H1 (cell line): Measurements from ENCODE around the gene LEKR1. TPM values are rescaled to one million over a fixed set of nuclear protein-coding genes. Genes with fewer than 3 reads are reported as not detected.

Experiments used
- CTCF ChIA-PET: fragments of 300-600 bp; sonication (Branson Sonifier 250); formaldehyde crosslinking; loops from one replicate; lab custom pipeline; 2021; ENCODE audit not compliant: partially characterized antibody; lab: Charles Lee
- POLR2A ChIA-PET: fragments of 300-600 bp; sonication (Branson Sonifier 250); formaldehyde crosslinking; loops from one replicate; lab custom pipeline; 2021; ENCODE audit warnings: inconsistent platforms; ENCODE audit not compliant: partially characterized antibody; lab: Charles Lee
- DNase-seq, 2 experiments: peaks; one replicate each; pipeline versions ENCODE4 v3.0.0 to v3.0.0-alpha.2; 2010 to 2022; ENCODE audit warnings: low spot score in 2 of 2, low read depth in 1 of 2, mixed read lengths in 1 of 2
- FAIRE-seq: peaks from 2 replicates; lab custom pipeline; 2011; peaks lifted over from hg19 to GRCh38; lab: Jason Lieb, UNC
- H2AFZ ChIP-seq: 2 replicates; pipeline ENCODE4 v1.8.1; 2012; ENCODE audit warnings: low read length, inconsistent platforms
- H2AK5ac ChIP-seq: 2 replicates; pipeline ENCODE4 v1.6.1; 2013; ENCODE audit warnings: low read depth, low read length
- H2BK120ac ChIP-seq: replicated peaks from 2 replicates; pipeline ENCODE3; 2013; ENCODE audit warnings: low read depth, low read length, inconsistent platforms
- H2BK12ac ChIP-seq: 2 replicates; pipeline ENCODE4 v1.6.1; 2013; ENCODE audit warnings: low read depth, low read length
- H2BK15ac ChIP-seq: 2 replicates; pipeline ENCODE4 v1.6.1; 2013; ENCODE audit warnings: low read length
- H2BK20ac ChIP-seq: 2 replicates; pipeline ENCODE4 v1.6.1; 2013; ENCODE audit warnings: low read length
- H2BK5ac ChIP-seq: 2 replicates; pipeline ENCODE4 v1.6.1; 2013; ENCODE audit warnings: low read depth, low read length
- H3K14ac ChIP-seq: 2 replicates; pipeline ENCODE4 v1.6.1; 2013; ENCODE audit warnings: inconsistent platforms; ENCODE audit not compliant: insufficient read length
- H3K18ac ChIP-seq: 2 replicates; pipeline ENCODE4 v1.6.1; 2013; ENCODE audit warnings: low read length; ENCODE audit errors: extremely low read depth
- H3K23ac ChIP-seq: 2 replicates; pipeline ENCODE4 v1.6.1; 2013; ENCODE audit warnings: inconsistent platforms; ENCODE audit not compliant: insufficient read length
- H3K23me2 ChIP-seq: 2 replicates; pipeline ENCODE4 v1.6.1; 2013; ENCODE audit warnings: low read depth, low read length
- H3K27ac ChIP-seq: 2 replicates; pipeline ENCODE4 v1.6.1; 2011; ENCODE audit warnings: low read depth, low read length, inconsistent platforms
- H3K27me3 ChIP-seq, 4 experiments: replicated peaks in 1 of 4; 1 replicate in 1 of 4; 2 replicates in 3 of 4; pipeline versions ENCODE4 v1.6.1 to v1.8.1; 2011 to 2013; ENCODE audit warnings: low read length in 3 of 4, mild to moderate bottlenecking in 3 of 4, inconsistent platforms in 2 of 4, mixed read lengths in 2 of 4, moderate library complexity in 1 of 4; ENCODE audit not compliant: control insufficient read depth in 3 of 4, insufficient read depth in 3 of 4; ENCODE audit errors: extremely low read depth in 1 of 4
- H3K36me3 ChIP-seq, 4 experiments: 2 replicates each; pipeline versions ENCODE4 v1.6.1 to v1.8.1; 2011 to 2013; ENCODE audit warnings: mild to moderate bottlenecking in 4 of 4, low read length in 3 of 4, moderate library complexity in 2 of 4, control low read depth in 1 of 4, inconsistent platforms in 1 of 4; ENCODE audit not compliant: insufficient read depth in 4 of 4, control insufficient read depth in 2 of 4
- H3K4ac ChIP-seq: replicated peaks from 2 replicates; pipeline ENCODE3; 2013; ENCODE audit warnings: low read length, low read depth, mixed read lengths, inconsistent platforms; ENCODE audit not compliant: insufficient read length
- H3K4me1 ChIP-seq, 4 experiments: replicated peaks in 1 of 4; 1 replicate in 1 of 4; 2 replicates in 3 of 4; pipeline versions ENCODE4 v1.6.1 to v1.8.1; 2011 to 2013; ENCODE audit warnings: low read length in 3 of 4, inconsistent platforms in 2 of 4, mixed read lengths in 1 of 4; ENCODE audit not compliant: insufficient read depth in 4 of 4, control insufficient read depth in 3 of 4
- H3K4me2 ChIP-seq, 2 experiments: 2 replicates each; pipeline versions ENCODE4 v1.6.1 to v1.8.1; 2011 to 2013; ENCODE audit warnings: low read depth in 2 of 2, low read length in 2 of 2, control low read depth in 1 of 2, inconsistent platforms in 1 of 2, mild to moderate bottlenecking in 1 of 2; ENCODE audit not compliant: insufficient read depth in 1 of 2
- H3K4me3 ChIP-seq, 4 experiments: fragments of 200-600, 300-600 bp in 1 of 4; sonication (generic), shearing (Covaris generic), sonication (Bioruptor Twin) in 1 of 4; 2 replicates each; pipeline versions ENCODE4 v1.5.1 to v1.8.1; 2011 to 2016; ENCODE audit warnings: low read length in 4 of 4, low read depth in 3 of 4, control low read depth in 2 of 4, inconsistent platforms in 2 of 4, mild to moderate bottlenecking in 2 of 4, mixed read lengths in 1 of 4, moderate library complexity in 1 of 4; ENCODE audit not compliant: insufficient read depth in 2 of 4; ENCODE audit errors: extremely low read depth in 1 of 4
- H3K56ac ChIP-seq: replicated peaks from 2 replicates; pipeline ENCODE3; 2013; ENCODE audit warnings: low read depth, mild to moderate bottlenecking, mixed read lengths, low read length, inconsistent platforms; ENCODE audit not compliant: insufficient read length
- H3K79me1 ChIP-seq: 2 replicates; pipeline ENCODE4 v1.6.1; 2013; ENCODE audit warnings: low read depth, low read length, control low read depth
- H3K79me2 ChIP-seq, 2 experiments: 2 replicates each; pipeline versions ENCODE4 v1.6.1 to v1.8.1; 2012 to 2013; ENCODE audit warnings: low read length in 2 of 2, mild to moderate bottlenecking in 2 of 2, inconsistent platforms in 1 of 2; ENCODE audit not compliant: insufficient read depth in 2 of 2, control insufficient read depth in 1 of 2
- H3K9ac ChIP-seq, 4 experiments: replicated peaks in 1 of 4; 1 replicate in 1 of 4; 2 replicates in 3 of 4; pipeline versions ENCODE4 v1.6.1 to v1.8.1; 2011 to 2013; ENCODE audit warnings: low read depth in 3 of 4, low read length in 3 of 4, control low read depth in 2 of 4, mild to moderate bottlenecking in 2 of 4, moderate library complexity in 2 of 4, inconsistent platforms in 1 of 4; ENCODE audit errors: extremely low read depth in 1 of 4
- H3K9me3 ChIP-seq, 2 experiments: 2 replicates each; pipeline versions ENCODE4 v1.6.1 to v1.8.1; 2012 to 2013; ENCODE audit warnings: mild to moderate bottlenecking in 2 of 2, moderate library complexity in 2 of 2, control low read depth in 1 of 2, inconsistent platforms in 1 of 2, low read depth in 1 of 2, low read length in 1 of 2, mixed read lengths in 1 of 2; ENCODE audit not compliant: insufficient read depth in 2 of 2
- H4K20me1 ChIP-seq, 2 experiments: replicated peaks in 1 of 2; 2 replicates each; pipeline versions ENCODE3 to v1.8.1; 2011 to 2013; ENCODE audit warnings: inconsistent platforms in 2 of 2, low read length in 2 of 2, mild to moderate bottlenecking in 1 of 2; ENCODE audit not compliant: insufficient read depth in 2 of 2, control insufficient read depth in 1 of 2
- H4K5ac ChIP-seq: 2 replicates; pipeline ENCODE4 v1.6.1; 2013; ENCODE audit warnings: low read length, low read depth, mixed read lengths, inconsistent platforms; ENCODE audit not compliant: insufficient read length
- H4K8ac ChIP-seq: 2 replicates; pipeline ENCODE4 v1.8.0; 2013; ENCODE audit warnings: mild to moderate bottlenecking, moderate library complexity, low read length, inconsistent platforms; ENCODE audit not compliant: insufficient read depth; ENCODE audit errors: extremely low read depth
- H4K91ac ChIP-seq: replicated peaks from 2 replicates; pipeline ENCODE3; 2013; ENCODE audit warnings: low read length, mixed read lengths, inconsistent platforms; ENCODE audit not compliant: insufficient read length
- BCL11A ChIP-seq, 2 experiments: IDR thresholded peaks; one replicate each; pipeline ENCODE4 v1.6.1; 2011; ENCODE audit warnings: low read depth in 2 of 2, low read length in 2 of 2, mild to moderate bottlenecking in 2 of 2
- CBX5 ChIP-seq: fragments of 300-800, 300-1000 bp; sonication (generic); IDR thresholded peaks from 2 replicates; pipeline ENCODE4 v1.7.1; 2016; ENCODE audit warnings: antibody characterized with exemption, low read length, low read depth
- CHD1 ChIP-seq: IDR thresholded peaks from 2 replicates; pipeline ENCODE4 v1.6.1; 2012; ENCODE audit warnings: low read depth, low read length, improper control_type of control experiment
- JUND ChIP-seq: IDR thresholded peaks from 2 replicates; pipeline ENCODE4 v1.6.1; 2011; ENCODE audit warnings: mild to moderate bottlenecking, improper control_type of control experiment, low read length
- NANOG ChIP-seq: IDR thresholded peaks from 2 replicates; pipeline ENCODE4 v1.6.1; 2011; ENCODE audit warnings: low read length, low read depth, mild to moderate bottlenecking, inconsistent platforms; ENCODE audit not compliant: insufficient read depth, poor library complexity, severe bottlenecking
- RBBP5 ChIP-seq: IDR thresholded peaks from 2 replicates; pipeline ENCODE4 v1.7.1; 2012; ENCODE audit warnings: low read depth, mild to moderate bottlenecking, inconsistent platforms, low read length, moderate library complexity, borderline replicate concordance
- SIRT6 ChIP-seq: IDR thresholded peaks from one replicate; pipeline ENCODE4 v1.7.1; 2012; ENCODE audit warnings: low read length, inconsistent platforms
- SP4 ChIP-seq: IDR thresholded peaks from 2 replicates; pipeline ENCODE4 v1.6.1; 2012; ENCODE audit warnings: low read length, inconsistent platforms
- TAF1 ChIP-seq: IDR thresholded peaks from 2 replicates; pipeline ENCODE4 v1.6.1; 2011; ENCODE audit warnings: mild to moderate bottlenecking, low read depth, low read length
- TBP ChIP-seq: IDR thresholded peaks from 2 replicates; pipeline ENCODE4 v1.6.1; 2011; ENCODE audit warnings: low read depth, low read length, improper control_type of control experiment
- TCF12 ChIP-seq: IDR thresholded peaks from 2 replicates; pipeline ENCODE4 v1.6.1; 2011; ENCODE audit warnings: low read depth, mild to moderate bottlenecking, low read length
- TEAD4 ChIP-seq: IDR thresholded peaks from 2 replicates; pipeline ENCODE4 v1.6.1; 2012; ENCODE audit warnings: low read depth, low read length, inconsistent platforms, mixed read lengths
- USF2 ChIP-seq: IDR thresholded peaks from 2 replicates; pipeline ENCODE4 v1.6.1; 2011; ENCODE audit warnings: low read length, improper control_type of control experiment
- WGBS, 2 experiments: shearing (Covaris generic) in 1 of 2; methylation state at CpG; one replicate each; pipeline versions ENCODE4 v1.1.6 to v1.1.7; 2013 to 2015; ENCODE audit warnings: low lambda C conversion rate in 2 of 2, mixed read lengths in 2 of 2, inconsistent platforms in 1 of 2, low coverage in 1 of 2, missing lambda C conversion rate in 1 of 2; ENCODE audit not compliant: insufficient replicate concordance in 2 of 2, insufficient coverage in 1 of 2, insufficient read length in 1 of 2; ENCODE audit errors: extremely low coverage in 1 of 2, missing lambda C conversion rate in 1 of 2; 5-methylcytosine and 5-hydroxymethylcytosine counted together
- polyA plus RNA-seq, 7 experiments: library from polyadenylated mRNA; depleted of rRNA in 3 of 7; stranded (reverse) in 5 of 7; unstranded in 2 of 7; fragments of >200 nt in 5 of 7; fragments of 200-250 nt in 2 of 7; gene quantifications; 1 replicate in 5 of 7; 2 replicates in 1 of 7; 4 replicates in 1 of 7; pipeline versions ENCODE4 v1.2.1 to v1.2.3, GENCODE V29; 2011 to 2013; ENCODE audit warnings: missing spikeins in 2 of 7, mixed read lengths in 2 of 7
- total RNA-seq: library from RNA; stranded (reverse); fragmentation: NEBNext Ultra II Directional; extraction: Animal tissue kit (Norgen Biotek cat#: 25700); gene quantifications from 2 replicates; pipeline ENCODE4 v1.2.1, GENCODE V29; 2021

LEKR1 gene
- total and polyA plus RNA-seq, 2 of the 8 experiments (the other 6 are each of a cell fraction or from before 2014, with no cell fraction given) = 0.08 TPM; not detected in 1

GRCh38 chr3:156792945-156793344, 33.2 kb upstream of the LEKR1 start:
- Histone ChIP-seq H3K23me2 (no peaks in the 10 kb centered on the region), H3K36me3 (no peaks in the 10 kb centered on the region), H3K9ac (no peak overlapping the region), H3K79me2 (no peaks in the 10 kb centered on the region), H3K23ac (no peak overlapping the region), H3K18ac (no peak overlapping the region), H3K27ac (no peak overlapping the region), H3K4me2 (no peak overlapping the region), H2BK120ac (no peak overlapping the region), H2AFZ (no peak overlapping the region), H4K8ac (no peak overlapping the region), H3K27me3 (no peaks in the 10 kb centered on the region), H3K79me1 (no peaks in the 10 kb centered on the region), H3K4ac (no peak overlapping the region), H3K56ac (no peak overlapping the region), H4K20me1 (no peaks in the 10 kb centered on the region), H4K5ac (no peak overlapping the region), H3K9me3 (no peaks in the 10 kb centered on the region), H4K91ac (no peak overlapping the region), H2BK5ac (no peak overlapping the region), H2BK20ac (no peak overlapping the region), H2AK5ac (no peak overlapping the region), H2BK12ac (no peak overlapping the region), H3K14ac (no peak overlapping the region), H3K4me3 (no peak overlapping the region), H3K4me1 (no peaks in the 10 kb centered on the region), H2BK15ac (no peak overlapping the region)
- TF ChIP-seq RBBP5 (no peak), SIRT6 (no peak), BCL11A (IDR thresholded peaks at IDR 0.05; ENCODE audit: low read depth in 2 of 2, low read length in 2 of 2) (no peak), CHD1 (no peak), TBP (no peak), JUND (no peak), TCF12 (no peak), CBX5 (no peak), TEAD4 (no peak), TAF1 (no peak), SP4 (no peak), USF2 (no peak), NANOG (no peak)
- ChIA-PET POLR2A (interaction anchor here (0.6 kb wide), 1 partner anchor 17 kb away, joined by 4 read pairs; no protein-coding TSS in a partner anchor), CTCF (interaction anchor here (0.6 to 1.7 kb wide), 2 partner anchors 15 to 210 kb away, joined by 4 to 5 read pairs; no protein-coding TSS in a partner anchor)
- DNase-seq (no peak), FAIRE-seq (no peak)
- 97% methylated on average over 2 of the region's 2 CpGs; no CpG with 5 or more reads in 1 of the 2 experiments for WGBS, 2 experiments
